SIG-M5 (cell line): ENCODE data around the gene GPAT2.
"Not testable (repeated sequence)": the region's sequence is repeated elsewhere in the genome, so short reads cannot be mapped to it uniquely, and the experiment has no call there.

Experiments
- DNase-seq: peaks from one replicate; lab custom pipeline; 2025; lab: John Stamatoyannopoulos, UW

GPAT2 gene

GRCh38 chr2:96064760-96065159 lies 30.0 kb upstream of the GPAT2 start:
- not testable (repeated sequence) for DNase-seq

- not testable (repeated sequence) for DNase-seq
Measured at GRCh38 chr2:96064047-96064675, 29.4 kb upstream of the GPAT2 start.

GRCh38 chr2:96063116-96063899 lies 28.6 kb upstream of the GPAT2 start:
- not testable (repeated sequence) for DNase-seq

- not testable (repeated sequence) for DNase-seq
Measured at GRCh38 chr2:96062483-96062882, 27.8 kb upstream of the GPAT2 start.

GRCh38 chr2:96061901-96062300 lies 27.2 kb upstream of the GPAT2 start:
- not testable (repeated sequence) for DNase-seq

- DNase-seq: not testable (repeated sequence)
Measured at GRCh38 chr2:96061197-96061817, 26.6 kb upstream of the GPAT2 start.

GRCh38 chr2:96060325-96060724 lies 25.6 kb upstream of the GPAT2 start:
- DNase-seq: not testable (repeated sequence)

- not testable (repeated sequence) for DNase-seq
Measured at GRCh38 chr2:96059443-96059842, 24.7 kb upstream of the GPAT2 start.

- DNase-seq: not testable (repeated sequence)
Measured at GRCh38 chr2:96055830-96056229, 21.1 kb upstream of the GPAT2 start.

GRCh38 chr2:96054537-96054936 lies 19.8 kb upstream of the GPAT2 start:
- not testable (repeated sequence) for DNase-seq

- DNase-seq: not testable (repeated sequence)
Measured at GRCh38 chr2:96053385-96053784, 18.7 kb upstream of the GPAT2 start.

- DNase-seq: not testable (repeated sequence)
Measured at GRCh38 chr2:96052632-96053031, 17.9 kb upstream of the GPAT2 start.

GRCh38 chr2:96049917-96050262 lies 15.2 kb upstream of the GPAT2 start:
- DNase-seq: not testable (repeated sequence)

- DNase-seq: not testable (repeated sequence)
Measured at GRCh38 chr2:96049049-96049916, 14.6 kb upstream of the GPAT2 start.

- DNase-seq: not testable (repeated sequence)
Measured at GRCh38 chr2:96035554-96035953, 838 bp upstream of the GPAT2 start.

- not testable (repeated sequence) for DNase-seq
Measured at GRCh38 chr2:96033997-96034396, 719 bp downstream of the GPAT2 start.

GRCh38 chr2:96027725-96028325 lies 6.9 kb downstream of the GPAT2 start:
- not testable (repeated sequence) for DNase-seq

GRCh38 chr2:96025755-96026154 lies 9.0 kb downstream of the GPAT2 start:
- not testable (repeated sequence) for DNase-seq

GRCh38 chr2:96025194-96025492 lies 9.6 kb downstream of the GPAT2 start:
- no peak for DNase-seq

- DNase-seq: no peak
Measured at GRCh38 chr2:96024336-96025193, 10.2 kb downstream of the GPAT2 start.

GRCh38 chr2:96023701-96024100 lies 11.0 kb downstream of the GPAT2 start:
- DNase-seq: not testable (repeated sequence)
